NCI-H446 (cell line): ENCODE measurements around the gene MTTP.

Experiments
- DNase-seq, 2 experiments: peaks; one replicate each; lab custom pipeline; 2025; lab: John Stamatoyannopoulos, UW

MTTP gene

DNA sequence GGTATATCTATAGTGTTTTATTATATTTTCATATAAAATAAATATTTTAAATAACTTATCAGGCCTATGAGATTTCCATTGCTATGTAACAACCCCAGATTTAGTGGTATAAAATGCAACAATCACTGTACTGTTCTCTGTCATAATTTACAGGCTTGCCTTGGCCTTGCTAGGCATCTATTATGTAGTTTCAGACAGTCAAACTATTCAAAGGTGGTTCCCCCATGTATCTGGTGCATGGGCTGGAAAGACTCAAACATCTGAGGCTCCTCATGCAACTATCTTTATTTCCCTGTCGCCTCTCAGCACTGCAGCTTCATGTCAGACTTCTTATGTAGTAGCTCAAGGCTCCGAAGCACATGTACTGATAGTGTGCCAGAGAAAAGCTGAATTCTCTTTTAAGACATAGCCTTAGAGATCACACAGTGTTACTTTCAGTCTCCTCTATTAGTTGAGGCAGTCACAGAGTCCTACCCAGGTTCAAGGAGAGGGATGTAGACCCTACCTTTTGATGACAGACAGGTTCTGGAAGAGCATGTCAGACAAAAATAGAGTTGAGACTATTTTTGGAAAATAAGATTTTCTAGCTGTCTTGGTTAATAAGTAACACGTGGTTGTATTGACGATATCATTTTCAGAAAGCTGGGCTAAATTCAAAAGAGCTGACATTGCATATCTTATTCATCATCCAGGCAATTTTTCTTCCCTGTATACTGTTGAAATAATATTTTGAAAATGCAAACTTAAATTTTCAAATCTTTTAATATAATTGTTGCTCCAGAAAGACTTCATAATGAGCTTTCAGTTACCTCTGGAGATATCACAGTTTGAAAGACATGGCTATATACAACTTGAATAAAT lies 19.4 kb downstream of the MTTP start:
- DNase-seq: no peak

GRCh38 chr4:99594818-99595217 lies 20.2 kb downstream of the MTTP start:
- DNase-seq: no peak

GRCh38 chr4:99606716-99607115 lies 32.1 kb downstream of the MTTP start:
- DNase-seq: no peak

- no peak for DNase-seq
These were observed 33.8 kb downstream of the MTTP start for GRCh38 chr4:99608417-99608816.

GRCh38 chr4:99610605-99611175 lies 36.1 kb downstream of the MTTP start:
- peak in 1 of 2 experiments; percentile 40 for DNase-seq

- no peak for DNase-seq
These were observed 37.7 kb downstream of the MTTP start for GRCh38 chr4:99612281-99612680.

DNA sequence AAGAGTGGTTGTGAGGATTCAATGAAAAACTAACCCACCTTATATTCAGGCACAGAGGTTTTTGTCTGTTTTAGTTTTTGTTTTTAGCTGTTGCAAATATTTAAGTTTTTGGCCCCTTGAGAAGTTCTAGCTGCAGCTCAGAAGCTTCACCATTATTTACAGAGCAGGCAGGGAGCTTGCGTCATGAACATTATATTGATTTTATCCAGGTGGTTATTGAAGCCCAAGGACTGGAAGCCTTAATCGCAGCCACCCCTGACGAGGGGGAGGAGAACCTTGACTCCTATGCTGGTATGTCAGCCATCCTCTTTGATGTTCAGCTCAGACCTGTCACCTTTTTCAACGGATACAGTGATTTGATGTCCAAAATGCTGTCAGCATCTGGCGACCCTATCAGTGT lies 38.1 kb downstream of the MTTP start:
- DNase-seq: no peak

- no peak for DNase-seq
These were observed 39.9 kb downstream of the MTTP start for GRCh38 chr4:99614491-99614890.

GRCh38 chr4:99615170-99615820 lies 40.7 kb downstream of the MTTP start:
- DNase-seq: peak; percentile 49 to 77

- DNase-seq: peak in 1 of 2 experiments; percentile 24
These were observed 42.8 kb downstream of the MTTP start for GRCh38 chr4:99617374-99617773.

DNA sequence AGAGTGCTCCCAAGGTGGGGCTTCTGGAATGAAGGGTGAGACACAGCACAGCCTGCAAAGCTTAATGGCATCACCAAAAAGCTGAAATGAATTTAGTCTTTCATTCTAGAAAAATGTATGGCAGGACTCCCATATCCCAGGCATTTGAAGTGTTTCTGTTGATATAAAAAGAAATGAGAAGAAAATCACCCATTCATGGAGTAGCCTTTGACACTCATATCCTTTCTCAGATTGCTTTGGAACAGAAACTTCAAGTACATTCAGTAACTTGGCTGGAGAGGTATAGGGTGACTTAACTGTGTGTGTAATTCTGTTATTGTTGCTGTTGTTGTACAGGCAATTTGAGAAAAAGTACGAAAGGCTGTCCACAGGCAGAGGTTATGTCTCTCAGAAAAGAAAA lies 47.7 kb downstream of the MTTP start:
- no peak for DNase-seq

DNA sequence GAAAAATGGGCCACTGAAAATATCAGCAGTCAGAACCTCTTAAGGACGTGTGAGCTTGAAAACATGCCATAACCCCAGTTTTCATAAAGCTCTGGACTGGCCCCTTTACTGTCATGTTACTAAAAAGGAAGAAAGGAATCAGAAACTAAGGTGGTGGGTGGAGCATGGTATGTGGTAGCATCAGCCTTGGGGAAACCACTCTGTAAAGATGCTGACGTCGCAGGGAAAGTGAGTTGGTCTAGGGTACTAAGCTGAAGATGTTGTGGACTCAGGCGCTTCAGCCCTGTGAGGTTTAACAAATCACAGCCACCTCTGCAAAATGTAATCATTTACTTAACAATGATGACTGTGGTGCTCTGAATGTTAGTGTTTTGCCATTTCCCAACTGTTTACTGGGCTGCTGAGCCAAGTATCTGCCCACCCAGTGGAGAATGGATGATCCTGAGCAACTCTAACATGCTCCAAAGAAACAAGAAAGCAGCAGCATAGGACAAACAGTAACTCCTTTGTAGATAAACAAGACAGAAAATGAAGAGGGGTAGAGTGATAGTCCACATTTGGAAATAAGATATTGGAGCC lies 49.6 kb downstream of the MTTP start:
- no peak for DNase-seq

- no peak for DNase-seq
These were observed 50.7 kb downstream of the MTTP start for GRCh38 chr4:99625369-99625768.

DNA sequence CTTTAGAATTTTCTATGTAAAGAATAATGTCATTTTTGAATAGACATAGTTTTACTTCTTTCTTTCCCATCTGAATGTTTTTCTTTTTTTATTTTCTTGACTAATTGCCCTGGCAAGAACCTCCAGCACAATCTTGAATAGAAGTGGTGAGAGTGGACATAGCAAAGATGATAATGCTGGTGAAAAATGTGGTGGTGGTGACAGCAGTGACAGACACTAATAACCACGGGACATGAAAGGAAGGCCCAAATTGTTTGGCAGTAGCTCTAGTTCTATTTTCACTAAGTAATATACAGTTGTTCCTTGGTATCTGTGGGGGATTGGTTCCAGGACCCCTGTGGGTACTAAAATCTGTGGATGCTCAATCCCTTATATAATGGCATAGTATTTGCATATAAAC lies 53.4 kb downstream of the MTTP start:
- DNase-seq: no peak

DNA sequence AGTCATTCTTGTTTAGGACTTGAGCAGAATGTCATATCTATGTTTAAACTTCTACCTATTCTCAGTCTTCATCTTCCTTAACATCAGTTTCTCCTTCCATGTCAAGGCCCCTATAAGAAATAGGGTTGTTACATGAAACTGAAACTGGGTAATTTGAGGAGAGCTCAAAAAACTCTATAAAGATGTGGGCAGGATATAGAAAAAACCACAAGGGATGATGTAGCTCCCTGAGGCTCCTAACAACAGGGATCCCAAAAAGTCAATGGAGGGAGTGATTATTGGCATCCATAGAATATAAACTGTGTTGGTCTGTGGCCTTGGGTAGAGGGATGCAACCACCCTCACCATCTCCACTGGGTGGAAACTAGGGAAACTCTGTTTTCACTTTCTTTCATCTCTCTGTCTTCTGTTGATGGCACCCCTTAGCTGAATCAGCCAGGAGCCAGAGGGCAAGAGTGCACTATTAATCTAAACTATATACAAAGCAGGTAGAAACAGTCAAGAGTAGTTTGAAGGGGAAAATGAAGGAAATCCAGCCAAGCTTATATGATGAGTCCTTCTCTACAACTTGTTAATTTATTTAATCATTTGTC lies 55.4 kb downstream of the MTTP start:
- no peak for DNase-seq

DNA sequence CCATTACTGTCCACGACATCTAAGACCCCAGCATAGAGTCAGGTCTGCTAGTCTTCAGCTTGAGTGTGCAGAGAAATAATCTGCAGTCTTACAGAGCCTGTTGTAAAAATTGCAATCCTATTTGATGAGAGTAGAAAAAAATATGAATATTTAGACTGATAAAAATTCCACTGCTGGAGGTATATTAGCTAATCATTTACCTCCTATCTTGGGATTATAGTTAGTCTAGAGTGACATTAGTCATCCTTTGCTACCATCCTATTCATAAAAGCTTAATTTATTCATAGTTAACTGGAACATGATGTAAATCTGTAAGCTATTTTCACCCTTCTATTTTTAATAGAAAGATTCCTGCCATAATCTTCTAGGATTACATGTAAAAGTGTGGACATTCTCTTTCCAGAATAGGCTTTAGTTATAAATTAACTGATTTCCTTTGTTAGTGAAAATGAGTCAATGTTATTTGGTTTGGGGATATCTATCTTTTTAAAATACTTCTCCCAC lies 56.3 kb downstream of the MTTP start:
- no peak for DNase-seq

GRCh38 chr4:99633772-99634171 lies 59.1 kb downstream of the MTTP start:
- DNase-seq: no peak

DNA sequence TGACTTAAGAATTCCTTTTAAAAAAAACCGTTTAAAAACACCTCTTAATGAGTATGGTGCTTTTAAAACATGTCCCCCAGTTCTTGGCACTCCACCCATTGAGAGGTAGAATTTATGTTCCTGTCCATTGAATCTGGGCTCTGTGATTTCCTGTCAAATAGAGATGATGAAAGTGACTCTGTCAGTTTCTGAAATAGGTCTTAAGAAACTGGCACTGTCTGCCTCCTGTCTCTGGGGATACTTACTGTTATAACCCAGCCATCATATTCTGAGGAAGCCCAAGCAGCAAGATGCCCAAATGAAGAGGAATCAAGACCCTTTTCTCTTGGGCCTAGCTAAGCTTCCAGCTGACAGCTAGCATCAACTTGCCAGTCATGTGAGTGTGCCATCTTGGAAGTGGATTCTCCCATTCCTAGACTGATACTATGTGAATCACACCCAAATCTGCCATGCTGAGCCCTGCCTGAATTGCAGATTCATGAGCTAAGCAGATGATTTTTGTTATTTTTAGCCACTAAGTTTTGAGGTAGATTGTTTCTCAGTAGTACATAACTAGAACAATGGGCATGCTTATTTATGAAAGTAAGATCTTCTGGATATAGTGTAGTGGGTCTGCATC lies 60.2 kb downstream of the MTTP start:
- DNase-seq: no peak

- DNase-seq: no peak
These were observed 61.0 kb downstream of the MTTP start for GRCh38 chr4:99635601-99636000.

GRCh38 chr4:99636422-99636821 lies 61.8 kb downstream of the MTTP start:
- DNase-seq: no peak

DNA sequence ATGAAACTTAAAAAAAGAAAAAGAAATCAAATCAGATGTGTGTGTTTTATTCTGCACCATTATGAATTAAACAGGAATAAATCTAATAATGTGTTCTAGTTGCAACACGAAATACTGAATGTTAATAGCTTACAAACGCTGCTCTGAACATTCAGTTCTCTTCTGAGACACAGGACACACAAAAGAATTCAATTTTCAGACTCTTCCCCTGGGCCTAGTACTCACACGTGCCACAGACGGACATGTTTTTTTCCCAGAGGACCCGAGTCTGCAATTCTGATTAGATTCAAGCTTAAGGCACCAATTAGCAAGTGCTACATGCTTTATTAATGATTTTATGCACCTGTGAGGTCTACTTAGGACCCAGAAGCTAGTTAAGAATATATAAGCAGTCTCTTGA lies 62.5 kb downstream of the MTTP start:
- DNase-seq: no peak

- no peak for DNase-seq
These were observed 66.1 kb downstream of the MTTP start for GRCh38 chr4:99640676-99641075.
